Neural progenitor cell (in vitro differentiated cells): ENCODE results near the gene MED27.

ENCODE experiments used
- CTCF ChIP-seq: fragments of 200-600 bp; sonication (generic); IDR thresholded peaks from 2 replicates; pipeline ENCODE4 v1.5.1; 2017; ENCODE audit warnings: antibody characterized with exemption, mild to moderate bottlenecking
- EZH2 ChIP-seq: fragments of 200-600 bp; sonication (generic); IDR thresholded peaks from 2 replicates; pipeline ENCODE4 v1.6.1; 2017; ENCODE audit warnings: antibody characterized with exemption, mild to moderate bottlenecking, moderate library complexity
- EZH2phosphoT487 ChIP-seq: fragments of 200-600 bp; sonication (generic); IDR thresholded peaks from 2 replicates; pipeline ENCODE4 v1.6.1; 2017; ENCODE audit warnings: antibody characterized with exemption

- TF ChIP-seq CTCF, result no peak
- TF ChIP-seq EZH2, result no peak
- no peak for TF ChIP-seq EZH2phosphoT487
These were observed 86.6 kb downstream of the MED27 start for GRCh38 chr9:131992906-131993657.
